GM19395 (cell line): ENCODE measurements around the gene CPA2.
"Not testable (repeated sequence)": the region's sequence is repeated elsewhere in the genome, so short reads cannot be mapped to it uniquely, and the experiment has no call there.

Experiments used
- ATAC-seq: cut with Tn5 transposase; IDR thresholded peaks from one replicate; pipeline ENCODE4 v1.9.1; 2021; ENCODE audit warnings: mild to moderate bottlenecking, moderate library complexity; ENCODE audit not compliant: unreplicated experiment

Gene CPA2

GRCh38 chr7:130266258-130266960, at the start of gene CPA2:
CPA2 (plus strand) TSS chr7:130266863; CDS start chr7:130266882, 19 bp downstream.
- ATAC-seq: no peak

- ATAC-seq: no peak
Measured at GRCh38 chr7:130218806-130219620, 47.6 kb upstream of the CPA2 start.

- no peak for ATAC-seq
Measured at GRCh38 chr7:130219871-130220270, 46.8 kb upstream of the CPA2 start.

- ATAC-seq: no peak
Measured at GRCh38 chr7:130221746-130222145, 44.9 kb upstream of the CPA2 start.

GRCh38 chr7:130223646-130224045, 43.0 kb upstream of the CPA2 start:
- ATAC-seq: no peak

GRCh38 chr7:130224210-130224609, 42.5 kb upstream of the CPA2 start:
- ATAC-seq: no peak

GRCh38 chr7:130224923-130225322, 41.7 kb upstream of the CPA2 start:
- not testable (repeated sequence) for ATAC-seq

GRCh38 chr7:130226333-130226732, 40.3 kb upstream of the CPA2 start:
- no peak for ATAC-seq

GRCh38 chr7:130227883-130228575, 38.6 kb upstream of the CPA2 start:
- no peak for ATAC-seq

- no peak for ATAC-seq
Measured at GRCh38 chr7:130228840-130229502, 37.7 kb upstream of the CPA2 start.

- ATAC-seq: not testable (repeated sequence)
Measured at GRCh38 chr7:130229981-130230380, 36.7 kb upstream of the CPA2 start.

- ATAC-seq: no peak
Measured at GRCh38 chr7:130231792-130232191, 34.9 kb upstream of the CPA2 start.

GRCh38 chr7:130232209-130232608, 34.5 kb upstream of the CPA2 start:
- no peak for ATAC-seq

- no peak for ATAC-seq
Measured at GRCh38 chr7:130234078-130234477, 32.6 kb upstream of the CPA2 start.

- not testable (repeated sequence) for ATAC-seq
Measured at GRCh38 chr7:130236361-130236760, 30.3 kb upstream of the CPA2 start.

GRCh38 chr7:130240240-130240639, 26.4 kb upstream of the CPA2 start:
- no peak for ATAC-seq

GRCh38 chr7:130242198-130243014, 24.3 kb upstream of the CPA2 start:
- ATAC-seq: no peak

- not testable (repeated sequence) for ATAC-seq
Measured at GRCh38 chr7:130243486-130243885, 23.2 kb upstream of the CPA2 start.

GRCh38 chr7:130246491-130246890, 20.2 kb upstream of the CPA2 start:
- not testable (repeated sequence) for ATAC-seq

GRCh38 chr7:130248842-130249241, 17.8 kb upstream of the CPA2 start:
- not testable (repeated sequence) for ATAC-seq
